Measurements from ENCODE around the gene PHF24.

The PHF24 gene

GRCh38 chr9:34984049-34984448 lies 26.0 kb downstream of the PHF24 start:
- DNase-seq = no peak

- peak; percentile 69 to 72 for DNase-seq
Observed at GRCh38 chr9:34985311-34985899, 27.3 kb downstream of the PHF24 start.

GRCh38 chr9:34986540-34987047 lies 28.5 kb downstream of the PHF24 start:
- DNase-seq = peak; percentile 66 to 78

- no peak for DNase-seq
Observed at GRCh38 chr9:34987160-34987901, 29.2 kb downstream of the PHF24 start.

GRCh38 chr9:34988218-34989002 lies 30.3 kb downstream of the PHF24 start:
- no peak for DNase-seq

GRCh38 chr9:34989003-34989945 lies 31.2 kb downstream of the PHF24 start, which contains the start of gene DNAJB5:
TSS of gene DNAJB5 (plus strand) at chr9:34989745. CDS start at chr9:34990631, 886 bp downstream.
- peak; percentile 99 to 100 for DNase-seq

GRCh38 chr9:34989946-34990635 lies 32.0 kb downstream of the PHF24 start:
- peak; percentile 59 to 62 for DNase-seq

GRCh38 chr9:34990908-34991606 lies 33.0 kb downstream of the PHF24 start:
- no peak for DNase-seq

- no peak for DNase-seq
Observed at GRCh38 chr9:34991607-34992375, 33.7 kb downstream of the PHF24 start.

- DNase-seq = no peak
Observed at GRCh38 chr9:34992376-34992951, 34.4 kb downstream of the PHF24 start.

- peak; percentile 67 to 86 for DNase-seq
Observed at GRCh38 chr9:34993502-34994259, 35.6 kb downstream of the PHF24 start.

- DNase-seq = peak; percentile 73 to 75
Observed at GRCh38 chr9:34994260-34994899, 36.3 kb downstream of the PHF24 start.

- DNase-seq = no peak
Observed at GRCh38 chr9:34994900-34995669, 37.0 kb downstream of the PHF24 start.

GRCh38 chr9:34995670-34996060 lies 37.6 kb downstream of the PHF24 start:
- no peak for DNase-seq

- no peak for DNase-seq
Observed at GRCh38 chr9:34996181-34996904, 38.3 kb downstream of the PHF24 start.

- no peak for DNase-seq
Observed at GRCh38 chr9:34996905-34997279, 38.8 kb downstream of the PHF24 start.

- no peak for DNase-seq
Observed at GRCh38 chr9:34997379-34997781, 39.3 kb downstream of the PHF24 start.

All from NCI-H2081 (cell line).